ENCODE measurements around the gene HDAC1.

DNA sequence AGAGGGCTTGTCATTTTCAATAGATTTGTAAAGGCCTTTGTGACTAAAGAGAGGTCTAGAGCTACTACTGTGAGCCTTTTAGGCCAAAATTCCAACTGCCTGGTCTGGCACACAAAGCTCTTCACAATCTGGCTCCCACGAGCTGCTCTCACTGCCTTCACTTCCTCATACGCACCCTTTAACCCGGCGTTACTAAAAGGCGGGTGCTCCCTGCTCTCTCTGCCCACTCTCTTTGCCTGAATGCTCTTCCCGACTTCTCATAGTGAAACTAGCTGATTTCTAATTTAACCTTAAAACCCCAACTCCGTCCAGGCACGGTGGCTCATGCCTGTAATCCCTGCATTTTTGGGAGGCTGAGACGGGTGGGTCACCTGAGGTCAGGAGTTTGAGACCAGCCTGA, 88.2 kb downstream of the HDAC1 start:
- TF ChIP-seq, protein P1, sequence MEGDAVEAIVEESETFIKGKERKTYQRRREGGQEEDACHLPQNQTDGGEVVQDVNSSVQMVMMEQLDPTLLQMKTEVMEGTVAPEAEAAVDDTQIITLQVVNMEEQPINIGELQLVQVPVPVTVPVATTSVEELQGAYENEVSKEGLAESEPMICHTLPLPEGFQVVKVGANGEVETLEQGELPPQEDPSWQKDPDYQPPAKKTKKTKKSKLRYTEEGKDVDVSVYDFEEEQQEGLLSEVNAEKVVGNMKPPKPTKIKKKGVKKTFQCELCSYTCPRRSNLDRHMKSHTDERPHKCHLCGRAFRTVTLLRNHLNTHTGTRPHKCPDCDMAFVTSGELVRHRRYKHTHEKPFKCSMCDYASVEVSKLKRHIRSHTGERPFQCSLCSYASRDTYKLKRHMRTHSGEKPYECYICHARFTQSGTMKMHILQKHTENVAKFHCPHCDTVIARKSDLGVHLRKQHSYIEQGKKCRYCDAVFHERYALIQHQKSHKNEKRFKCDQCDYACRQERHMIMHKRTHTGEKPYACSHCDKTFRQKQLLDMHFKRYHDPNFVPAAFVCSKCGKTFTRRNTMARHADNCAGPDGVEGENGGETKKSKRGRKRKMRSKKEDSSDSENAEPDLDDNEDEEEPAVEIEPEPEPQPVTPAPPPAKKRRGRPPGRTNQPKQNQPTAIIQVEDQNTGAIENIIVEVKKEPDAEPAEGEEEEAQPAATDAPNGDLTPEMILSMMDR (IDR thresholded peaks at IDR 0.05; ENCODE audit: borderline replicate concordance, extremely low read depth, low read length, poor library complexity, severe bottlenecking): no peak
- no peak for TF ChIP-seq EZH2 (IDR thresholded peaks at IDR 0.05; ENCODE audit: borderline replicate concordance, low read depth, low read length, severe bottlenecking)

Measured in DND-41 (cell line).